T-helper 2 cell treated with Interferon-gamma antibody and Interleukin-4, amounts not matched to agents 100 ng/mL and 5 ng/mL, for 36 hours (primary cell): ENCODE data around the gene SLC7A1. TPM values are rescaled to one million over a fixed set of nuclear protein-coding genes. Genes with fewer than 3 reads are reported as not detected.
"Not testable (repeated sequence)": the region's sequence is repeated elsewhere in the genome, so short reads cannot be mapped to it uniquely, and the experiment has no call there.

ENCODE experiments used
- intact Hi-C: fragments of 100-400 bp; cut with micrococcal nuclease; formaldehyde crosslinking; loops from one replicate; pipeline ENCODE4 v1.15.1; 2023
- total RNA-seq: library from RNA; stranded (reverse); gene quantifications from 2 replicates; pipeline ENCODE4 v1.2.3, GENCODE V29; 2022

Gene SLC7A1
- total RNA-seq, result 74.3 and 75.9 TPM in 2 replicates

GRCh38 chr13:29595380-29596063, at the start of gene SLC7A1:
Gene SLC7A1 (minus strand): TSS chr13:29595688. CDS start chr13:29536188, 59,500 bp downstream.
- intact Hi-C loops, result loop anchor here (1.0 to 10.0 kb wide), 6 partner anchors 255 to 1022 kb away; partner anchors contain the start of genes HMGB1, KATNAL1, UBL3 and USPL1

- intact Hi-C loops, result no loop called here
Observed at GRCh38 chr13:29640665-29641064, 45.2 kb upstream of the SLC7A1 start.

- intact Hi-C loops, result not testable (repeated sequence)
Observed at GRCh38 chr13:29636831-29637230, 41.3 kb upstream of the SLC7A1 start.

- intact Hi-C loops, result no loop called here
Observed at GRCh38 chr13:29624997-29625396, 29.5 kb upstream of the SLC7A1 start.

- intact Hi-C loops, result no loop called here
Observed at GRCh38 chr13:29621841-29622240, 26.4 kb upstream of the SLC7A1 start.

GRCh38 chr13:29621051-29621800, 25.7 kb upstream of the SLC7A1 start:
- intact Hi-C loops, result no loop called here

GRCh38 chr13:29619995-29620394, 24.5 kb upstream of the SLC7A1 start:
- intact Hi-C loops, result no loop called here

GRCh38 chr13:29613101-29613500, 17.6 kb upstream of the SLC7A1 start:
- intact Hi-C loops, result no loop called here

- intact Hi-C loops, result no loop called here
Observed at GRCh38 chr13:29607465-29607864, 12.0 kb upstream of the SLC7A1 start.

- intact Hi-C loops, result no loop called here
Observed at GRCh38 chr13:29605860-29606526, 10.5 kb upstream of the SLC7A1 start.

GRCh38 chr13:29598321-29598720, 2.8 kb upstream of the SLC7A1 start:
- intact Hi-C loops, result loop anchor here (10.0 kb wide), 2 partner anchors 706 to 866 kb away; partner anchors contain the start of genes HMGB1 and KATNAL1

GRCh38 chr13:29597706-29598105, 2.2 kb upstream of the SLC7A1 start:
- intact Hi-C loops, result loop anchor here (10.0 kb wide), 2 partner anchors 707 to 867 kb away; partner anchors contain the start of genes HMGB1 and KATNAL1

GRCh38 chr13:29597246-29597645, 1.8 kb upstream of the SLC7A1 start:
- intact Hi-C loops, result loop anchor here (10.0 kb wide), 2 partner anchors 708 to 868 kb away; partner anchors contain the start of genes HMGB1 and KATNAL1

GRCh38 chr13:29596064-29596418, 553 bp upstream of the SLC7A1 start:
- intact Hi-C loops, result loop anchor here (10.0 kb wide), 2 partner anchors 709 to 869 kb away; partner anchors contain the start of genes HMGB1 and KATNAL1

GRCh38 chr13:29594710-29595379, 643 bp downstream of the SLC7A1 start:
- intact Hi-C loops, result loop anchor here (1.0 to 10.0 kb wide), 6 partner anchors 255 to 1022 kb away; partner anchors contain the start of genes HMGB1, KATNAL1, UBL3 and USPL1

GRCh38 chr13:29594303-29594709, 1.2 kb downstream of the SLC7A1 start:
- intact Hi-C loops, result loop anchor here (2.0 to 10.0 kb wide), 4 partner anchors 340 to 870 kb away; partner anchors contain the start of genes HMGB1 and KATNAL1

GRCh38 chr13:29593605-29594297, 1.7 kb downstream of the SLC7A1 start:
- intact Hi-C loops, result loop anchor here (2.0 to 10.0 kb wide), 4 partner anchors 341 to 871 kb away; partner anchors contain the start of genes HMGB1 and KATNAL1

- intact Hi-C loops, result loop anchor here (10.0 kb wide), 2 partner anchors 713 to 873 kb away; partner anchors contain the start of genes HMGB1 and KATNAL1
Observed at GRCh38 chr13:29591310-29591709, 4.2 kb downstream of the SLC7A1 start.

GRCh38 chr13:29589967-29590366, 5.5 kb downstream of the SLC7A1 start:
- intact Hi-C loops, result loop anchor here (10.0 kb wide), 2 partner anchors 715 to 875 kb away; partner anchors contain the start of genes HMGB1 and KATNAL1

GRCh38 chr13:29589234-29589633, 6.3 kb downstream of the SLC7A1 start:
- intact Hi-C loops, result no loop called here
